ENCODE measurements around the gene MFSD2B.

Gene MFSD2B

GRCh38 chr2:24050041-24050979 lies 40.4 kb downstream of the MFSD2B start:
- DNase-seq (ENCODE audit: low read depth in 3 of 3) = no peak

DNA sequence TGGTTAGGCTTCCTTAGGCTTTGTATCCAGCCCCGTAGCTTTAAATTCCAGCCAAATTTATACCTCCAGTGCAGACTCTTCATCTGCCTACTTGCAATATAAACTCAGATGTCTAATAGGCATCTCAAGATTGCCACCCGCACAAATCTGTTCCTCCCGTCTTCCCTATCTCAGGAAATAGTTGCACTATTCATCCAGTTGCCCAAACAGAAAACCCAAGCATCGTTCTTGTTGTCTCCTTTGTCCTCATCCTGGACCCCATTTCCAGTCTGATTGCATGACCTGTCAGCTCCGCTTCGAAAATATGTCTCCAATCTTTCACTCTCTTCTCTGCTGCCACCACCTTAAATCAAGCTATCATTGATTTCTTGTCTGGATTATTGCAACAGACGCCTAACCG lies 41.9 kb downstream of the MFSD2B start:
- DNase-seq (ENCODE audit: low read depth in 3 of 3) = no peak

DNA sequence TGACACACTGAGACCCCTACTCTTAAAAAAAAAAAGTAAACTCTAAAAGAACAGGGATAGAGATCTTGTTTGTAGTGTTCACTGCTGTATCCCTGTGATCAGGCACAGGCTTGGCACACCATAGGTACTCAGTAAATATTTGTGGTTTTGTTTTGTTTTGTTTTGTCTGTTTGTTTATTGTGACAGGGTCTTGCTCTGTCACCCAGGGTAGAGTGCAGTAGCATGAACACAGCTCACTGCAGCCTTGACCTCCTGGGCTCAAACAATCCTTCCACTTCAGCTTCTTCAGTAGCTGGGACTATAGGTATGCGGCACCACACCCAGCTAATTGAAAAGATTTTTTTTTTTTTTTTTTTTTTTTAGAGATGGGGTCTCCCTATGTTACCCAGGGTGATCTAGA lies 43.1 kb downstream of the MFSD2B start:
- DNase-seq (ENCODE audit: low read depth in 3 of 3) = no peak

DNA sequence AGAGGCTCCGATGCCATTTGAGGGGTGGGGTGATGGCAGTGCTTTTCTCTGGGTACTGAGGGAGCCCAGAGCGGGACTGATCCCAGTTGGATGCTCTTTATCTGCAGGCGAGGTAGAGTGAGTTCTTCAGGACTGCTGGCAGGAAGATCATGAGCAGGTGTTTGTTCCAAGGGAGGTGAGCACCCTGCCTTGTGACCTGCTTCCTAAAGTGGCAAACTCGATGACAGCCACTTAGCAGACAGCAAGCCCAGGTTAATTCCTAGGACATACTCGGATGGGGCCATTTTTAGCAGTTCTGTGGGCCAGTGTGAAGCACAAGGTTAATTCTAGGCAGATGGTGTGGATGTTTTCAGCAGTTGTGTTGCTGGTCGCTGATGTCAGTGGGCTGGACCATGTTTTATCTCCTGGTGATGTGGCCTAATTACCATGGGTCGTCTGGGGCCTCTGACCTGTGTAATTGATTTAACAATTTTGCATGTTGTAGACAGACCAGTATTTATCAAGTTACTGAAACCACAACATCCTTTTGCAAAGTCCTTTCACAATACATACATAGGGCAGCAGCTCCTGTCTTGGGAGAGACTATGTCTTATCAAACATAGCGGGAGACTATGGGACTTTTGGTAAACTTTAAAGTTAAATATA lies 44.6 kb downstream of the MFSD2B start:
- DNase-seq (ENCODE audit: low read depth in 3 of 3) = no peak

- DNase-seq (ENCODE audit: low read depth in 3 of 3) = no peak
These were observed 45.9 kb downstream of the MFSD2B start for GRCh38 chr2:24055750-24056149.

- DNase-seq (ENCODE audit: low read depth in 3 of 3) = no peak
These were observed 48.8 kb downstream of the MFSD2B start for GRCh38 chr2:24058564-24059271.

DNA sequence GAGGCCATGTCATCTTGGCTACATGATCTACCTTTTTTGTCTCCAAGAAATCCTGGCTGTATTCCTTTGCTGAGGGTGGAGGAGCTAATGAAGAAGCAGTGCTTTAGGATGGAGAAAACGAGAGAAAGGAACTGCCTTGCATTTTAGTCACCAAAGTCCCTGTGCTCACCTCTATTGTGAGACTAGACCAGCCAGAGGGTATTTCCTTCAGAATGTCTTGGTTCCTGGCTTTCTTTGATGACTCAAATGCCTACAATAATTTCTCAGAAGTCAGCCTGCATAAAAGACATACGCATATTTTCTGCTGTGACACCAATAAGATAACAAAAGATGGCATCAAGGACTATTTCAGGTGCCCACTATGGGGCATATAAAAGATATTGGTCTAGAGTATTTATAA lies 55.5 kb downstream of the MFSD2B start:
- DNase-seq (ENCODE audit: low read depth in 3 of 3) = no peak

- no peak for DNase-seq (ENCODE audit: low read depth in 3 of 3)
These were observed 62.4 kb downstream of the MFSD2B start for GRCh38 chr2:24072259-24072658.

GRCh38 chr2:24073816-24074215 lies 63.9 kb downstream of the MFSD2B start:
- no peak for DNase-seq (ENCODE audit: low read depth in 3 of 3)

DNA sequence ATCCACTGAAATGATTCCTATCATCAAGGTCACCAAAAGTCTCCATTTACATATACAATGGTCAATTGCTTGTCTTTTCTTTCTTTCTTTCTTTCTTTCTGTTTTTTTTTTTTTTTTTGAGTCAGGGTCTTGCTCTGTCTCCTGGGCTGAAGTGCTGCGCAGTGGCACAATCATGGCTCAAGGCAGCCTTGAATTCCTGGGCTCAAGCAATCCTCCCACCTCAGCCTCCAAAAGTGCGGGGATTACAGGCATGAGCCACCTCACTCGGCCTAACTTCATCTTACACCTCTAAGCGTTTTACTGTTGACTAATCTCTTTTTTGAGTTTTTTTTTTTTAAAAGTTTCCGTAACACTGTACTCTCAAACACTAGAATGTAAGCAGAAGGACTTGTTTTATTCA lies 65.4 kb downstream of the MFSD2B start:
- DNase-seq (ENCODE audit: low read depth in 3 of 3) = no peak

Data from stimulated activated CD4-positive, alpha-beta T cell treated with anti-CD3 and anti-CD28 coated beads, TNF-alpha, amount 100 ng/mL, for 4 hours (primary cell).